ENCODE results near the gene DEFB114. TPM values are rescaled to one million over a fixed set of nuclear protein-coding genes. Genes with fewer than 3 reads are reported as not detected.

DEFB114 gene
- total and polyA plus RNA-seq, 2 donors (not counting 1 experiment from before 2014, with no cell fraction given): not detected

- peaks cover 2% of the 10 kb centered on the region for H3K4me1 Mint-ChIP-seq
- Histone ChIP-seq H3K4me2 (replicated peaks; ENCODE audit: low read depth, low read length, poor library complexity, severe bottlenecking) (no peak overlapping the region), H3K4me3 (ENCODE audit: control extremely low read depth in 1 of 5, extremely low read depth in 1 of 5, insufficient read depth in 1 of 5, low read depth in 2 of 5, low read length in 4 of 5) (no peak overlapping the region), H3K79me2 (ENCODE audit: control insufficient read depth, insufficient read depth, low read length) (no peaks in the 10 kb centered on the region), H4K20me1 (ENCODE audit: control insufficient read depth, insufficient read depth, low read length, poor library complexity, severe bottlenecking) (no peaks in the 10 kb centered on the region), H3K4me1 (ENCODE audit: control insufficient read depth in 2 of 2, insufficient read depth in 2 of 2, low read length in 2 of 2) (no peaks in the 10 kb centered on the region), H3K27ac (ENCODE audit: low read length in 2 of 2) (no peak overlapping the region), H3K9ac (ENCODE audit: low read length) (no peak overlapping the region), H3K27me3 (replicated peaks in 1 of 4; ENCODE audit: control extremely low read depth in 1 of 4, control insufficient read depth in 3 of 4, insufficient read depth in 4 of 4, low read length in 3 of 4) (no peaks in the 10 kb centered on the region), H3K9me3 (ENCODE audit: control extremely low read depth in 1 of 3, control insufficient read depth in 2 of 3, insufficient read depth in 1 of 3, low read length in 2 of 3) (no peaks in the 10 kb centered on the region), H3K36me3 (replicated peaks in 1 of 2; ENCODE audit: control extremely low read depth in 1 of 2, control insufficient read depth in 1 of 2, extremely low read depth in 1 of 2, insufficient read depth in 2 of 2, low read length in 1 of 2) (no peaks in the 10 kb centered on the region), H2AFZ (ENCODE audit: insufficient read depth, low read depth, low read length, poor library complexity, severe bottlenecking) (no peak overlapping the region)
- ATAC-seq (ENCODE audit: low read depth) (no peak), DNase-seq (no peak)
- WGBS (ENCODE audit: insufficient coverage): no CpG with 5 or more reads among the region's 1 CpG
- H3K27me3 Mint-ChIP-seq: no peaks in the 10 kb centered on the region
- H3K4me3 Mint-ChIP-seq: no peak overlapping the region
- CTCF ChIA-PET: interaction anchor here (1.3 kb wide), 1 partner anchor 12 kb away, joined by 4 read pairs; no protein-coding TSS in a partner anchor
- H3K27ac Mint-ChIP-seq: no peak overlapping the region
- no peaks in the 10 kb centered on the region for H3K9me3 Mint-ChIP-seq (ENCODE audit: insufficient read depth)
- intact Hi-C loops (cut with micrococcal nuclease): loop anchor here (1.0 kb wide), 1 partner anchor 9 kb away; no protein-coding TSS in a partner anchor
- POLR2A ChIA-PET: no interaction called here
- TF ChIP-seq EZH2 (IDR thresholded peaks at IDR 0.05; ENCODE audit: borderline replicate concordance, insufficient read depth, low read depth, low read length, poor library complexity, severe bottlenecking): no peak
These were observed 16.9 kb upstream of the DEFB114 start for GRCh38 chr6:49980898-49981297.

GRCh38 chr6:49979584-49979983 lies 15.6 kb upstream of the DEFB114 start:
- Mint-ChIP-seq H3K27me3 (no peaks in the 10 kb centered on the region), H3K4me1 (peaks cover 2% of the 10 kb centered on the region), H3K4me3 (no peak overlapping the region), H3K27ac (no peak overlapping the region), H3K9me3 (ENCODE audit: insufficient read depth) (no peaks in the 10 kb centered on the region)
- no peak overlapping the region for H3K9ac ChIP-seq (ENCODE audit: low read length)
- no peaks in the 10 kb centered on the region for H3K4me1 ChIP-seq (ENCODE audit: control insufficient read depth in 2 of 2, insufficient read depth in 2 of 2, low read length in 2 of 2)
- ATAC-seq (ENCODE audit: low read depth) (no peak), DNase-seq (no peak)
- no peak overlapping the region for H3K4me3 ChIP-seq (ENCODE audit: control extremely low read depth in 1 of 5, extremely low read depth in 1 of 5, insufficient read depth in 1 of 5, low read depth in 2 of 5, low read length in 4 of 5)
- ChIA-PET CTCF (no interaction called here), POLR2A (no interaction called here)
- no peaks in the 10 kb centered on the region for H3K79me2 ChIP-seq (ENCODE audit: control insufficient read depth, insufficient read depth, low read length)
- no peak for TF ChIP-seq EZH2 (IDR thresholded peaks at IDR 0.05; ENCODE audit: borderline replicate concordance, insufficient read depth, low read depth, low read length, poor library complexity, severe bottlenecking)
- TF ChIP-seq, protein P1, sequence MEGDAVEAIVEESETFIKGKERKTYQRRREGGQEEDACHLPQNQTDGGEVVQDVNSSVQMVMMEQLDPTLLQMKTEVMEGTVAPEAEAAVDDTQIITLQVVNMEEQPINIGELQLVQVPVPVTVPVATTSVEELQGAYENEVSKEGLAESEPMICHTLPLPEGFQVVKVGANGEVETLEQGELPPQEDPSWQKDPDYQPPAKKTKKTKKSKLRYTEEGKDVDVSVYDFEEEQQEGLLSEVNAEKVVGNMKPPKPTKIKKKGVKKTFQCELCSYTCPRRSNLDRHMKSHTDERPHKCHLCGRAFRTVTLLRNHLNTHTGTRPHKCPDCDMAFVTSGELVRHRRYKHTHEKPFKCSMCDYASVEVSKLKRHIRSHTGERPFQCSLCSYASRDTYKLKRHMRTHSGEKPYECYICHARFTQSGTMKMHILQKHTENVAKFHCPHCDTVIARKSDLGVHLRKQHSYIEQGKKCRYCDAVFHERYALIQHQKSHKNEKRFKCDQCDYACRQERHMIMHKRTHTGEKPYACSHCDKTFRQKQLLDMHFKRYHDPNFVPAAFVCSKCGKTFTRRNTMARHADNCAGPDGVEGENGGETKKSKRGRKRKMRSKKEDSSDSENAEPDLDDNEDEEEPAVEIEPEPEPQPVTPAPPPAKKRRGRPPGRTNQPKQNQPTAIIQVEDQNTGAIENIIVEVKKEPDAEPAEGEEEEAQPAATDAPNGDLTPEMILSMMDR (IDR thresholded peaks at IDR 0.05): no peak
- H3K9me3 ChIP-seq (ENCODE audit: control extremely low read depth in 1 of 3, control insufficient read depth in 2 of 3, insufficient read depth in 1 of 3, low read length in 2 of 3): no peaks in the 10 kb centered on the region
- no peaks in the 10 kb centered on the region for H4K20me1 ChIP-seq (ENCODE audit: control insufficient read depth, insufficient read depth, low read length, poor library complexity, severe bottlenecking)
- H3K4me2 ChIP-seq (replicated peaks; ENCODE audit: low read depth, low read length, poor library complexity, severe bottlenecking): no peak overlapping the region
- intact Hi-C loops (cut with micrococcal nuclease): no loop called here
- no peaks in the 10 kb centered on the region for H3K27me3 ChIP-seq (replicated peaks in 1 of 4; ENCODE audit: control extremely low read depth in 1 of 4, control insufficient read depth in 3 of 4, insufficient read depth in 4 of 4, low read length in 3 of 4)
- WGBS (ENCODE audit: insufficient coverage): 55% methylated on average over 4 of the region's 4 CpGs
- H3K27ac ChIP-seq (ENCODE audit: low read length in 2 of 2): no peak overlapping the region
- H2AFZ ChIP-seq (ENCODE audit: insufficient read depth, low read depth, low read length, poor library complexity, severe bottlenecking): no peak overlapping the region
- H3K36me3 ChIP-seq (replicated peaks in 1 of 2; ENCODE audit: control extremely low read depth in 1 of 2, control insufficient read depth in 1 of 2, extremely low read depth in 1 of 2, insufficient read depth in 2 of 2, low read length in 1 of 2): no peaks in the 10 kb centered on the region
